Left lung (tissue), 14 donors: Measurements from ENCODE around the gene RPL3. TPM values are rescaled to one million over a fixed set of nuclear protein-coding genes. Genes with fewer than 3 reads are reported as not detected.

Experiments
- ATAC-seq: fragments of 200-7000 bp; cut with Tn5 transposase; one replicate; pipeline ENCODE4 v1.9.1; 2020; ENCODE audit warnings: moderate library complexity
- DNase-seq, 4 donors: peaks; one replicate each; pipeline ENCODE4 v3.0.0-alpha.2; 2013 to 2020
- H3K27ac ChIP-seq, 2 donors: fragments of 200-600 bp; sonication (generic) in 1 of 2; one replicate each; pipeline versions ENCODE4 v1.5.0 to v1.8.0; 2020 to 2021
- H3K27me3 ChIP-seq, 2 donors: fragments of 200-600 bp; sonication (generic) in 1 of 2; one replicate each; pipeline versions ENCODE4 v1.5.0 to v1.8.0; 2020 to 2021
- H3K36me3 ChIP-seq, 2 donors: fragments of 200-600 bp; sonication (generic) in 1 of 2; one replicate each; pipeline versions ENCODE4 v1.5.0 to v1.8.0; 2020 to 2021
- H3K4me1 ChIP-seq, 2 donors: fragments of 200-600 bp; one replicate each; pipeline ENCODE4 v1.8.0; 2021
- H3K4me3 ChIP-seq, 2 donors: fragments of 200-600 bp; sonication (generic) in 1 of 2; one replicate each; pipeline versions ENCODE4 v1.5.0 to v1.8.0; 2020 to 2021; ENCODE audit warnings: mild to moderate bottlenecking in 1 of 2
- H3K9me3 ChIP-seq, 2 donors: fragments of 200-600 bp; sonication (generic) in 1 of 2; one replicate each; pipeline versions ENCODE4 v1.5.0 to v1.8.0; 2020 to 2021
- CTCF ChIP-seq, 2 donors: fragments of 200-600 bp; sonication (generic) in 1 of 2; IDR thresholded peaks; one replicate each; pipeline versions ENCODE4 v1.5.0 to v1.8.0; 2021; ENCODE audit warnings: antibody characterized with exemption in 2 of 2
- intact Hi-C, 2 donors: fragments of 100-400 bp; cut with DNase I; formaldehyde crosslinking; loops; one replicate each; pipeline versions ENCODE4 v1.11.2 to v1.14.2; 2022
- long read RNA-seq, 12 donors: library from polyadenylated mRNA in 2 of 12; unstranded in 2 of 12; transcript quantifications; one replicate each; pipeline ENCODE4 v2.0.0 and lab custom pipeline, GENCODE V29; 2019 to 2026
- polyA plus RNA-seq, 6 donors: library from polyadenylated mRNA; unstranded; fragments of 120-200 nt; gene quantifications; one replicate each; pipeline ENCODE4 v1.2.1, GENCODE V29; 2013; ENCODE audit not compliant: insufficient read length in 6 of 6
- total RNA-seq, 2 donors: library from RNA; stranded (reverse); fragmentation: NEBNext Ultra II Directional; extraction: Animal tissue kit (Norgen Biotek cat#: 25700); gene quantifications; one replicate each; pipeline ENCODE4 v1.2.1, GENCODE V29; 2021
- donor health status: DM: no; HTN: yes; CAD: no.
- donor health status: DM: no; HTN: no; CAD: no.

The RPL3 gene
- 1,000 to 10,000 TPM; 1,506 to 1,575 TPM for total RNA-seq
- polyA plus RNA-seq, result 1,000 to 10,000 TPM; 3,313 to 3,842 (median 3,675) TPM
- long read RNA-seq, donor 1, transcript RPL3-201 (10 exons, 1,442 nt), result major isoform, 2,560 of 3,867 reads
- long read RNA-seq, donor 1, transcript RPL3-202 (9 exons, 1,289 nt), result minor isoform, 289 of 3,867 reads
- long read RNA-seq, donor 1, transcript RPL3-209 (2 exons, 767 nt), result minor isoform, 17 of 3,867 reads
- long read RNA-seq, donor 1, transcript RPL3-217 (3 exons, 827 nt), result minor isoform, 57 of 3,867 reads
- long read RNA-seq, donor 1, partial matches to known transcripts, result 736 of 3,867 reads
- long read RNA-seq, donor 1, other reads (novel, unspliced or antisense), result 201 of 3,867 reads
- long read RNA-seq, donor 2, transcript RPL3-217 (3 exons, 827 nt), result minor isoform, 58 of 3,235 reads
- long read RNA-seq, donor 2, transcript RPL3-202 (9 exons, 1,289 nt), result minor isoform, 341 of 3,235 reads
- long read RNA-seq, donor 2, transcript RPL3-201 (10 exons, 1,442 nt), result major isoform, 2,010 of 3,235 reads
- long read RNA-seq, donor 2, transcript RPL3-210 (2 exons, 616 nt), result minor isoform, 30 of 3,235 reads
- long read RNA-seq, donor 2, partial matches to known transcripts, result 685 of 3,235 reads
- long read RNA-seq, donor 2, other reads (novel, unspliced or antisense), result 78 of 3,235 reads
- long read RNA-seq, donor 3, transcript RPL3-202 (9 exons, 1,289 nt), result minor isoform, 232 of 3,133 reads
- long read RNA-seq, donor 3, transcript RPL3-201 (10 exons, 1,442 nt), result major isoform, 2,275 of 3,133 reads
- long read RNA-seq, donor 3, transcript RPL3-217 (3 exons, 827 nt), result minor isoform, 58 of 3,133 reads
- long read RNA-seq, donor 3, transcript RPL3-209 (2 exons, 767 nt), result minor isoform, 19 of 3,133 reads
- long read RNA-seq, donor 3, partial matches to known transcripts, result 448 of 3,133 reads
- long read RNA-seq, donor 3, other reads (novel, unspliced or antisense), result 85 of 3,133 reads
- long read RNA-seq, donor 4, transcript RPL3-202 (9 exons, 1,289 nt), result minor isoform, 378 of 4,164 reads
- long read RNA-seq, donor 4, transcript RPL3-201 (10 exons, 1,442 nt), result major isoform, 3,611 of 4,164 reads
- long read RNA-seq, donor 4, transcript RPL3-217 (3 exons, 827 nt), result minor isoform, 8 of 4,164 reads
- long read RNA-seq, donor 4, partial matches to known transcripts, result 86 of 4,164 reads
- long read RNA-seq, donor 4, other reads (novel, unspliced or antisense), result 81 of 4,164 reads
- long read RNA-seq, donor 5, transcript RPL3-209 (2 exons, 767 nt), result minor isoform, 20 of 2,891 reads
- long read RNA-seq, donor 5, transcript RPL3-217 (3 exons, 827 nt), result minor isoform, 67 of 2,891 reads
- long read RNA-seq, donor 5, transcript RPL3-201 (10 exons, 1,442 nt), result major isoform, 2,022 of 2,891 reads
- long read RNA-seq, donor 5, transcript RPL3-202 (9 exons, 1,289 nt), result minor isoform, 250 of 2,891 reads
- long read RNA-seq, donor 5, partial matches to known transcripts, result 457 of 2,891 reads
- long read RNA-seq, donor 5, other reads (novel, unspliced or antisense), result 58 of 2,891 reads
- long read RNA-seq, donor 6, transcript RPL3-201 (10 exons, 1,442 nt), result major isoform, 2,306 of 3,273 reads
- long read RNA-seq, donor 6, transcript RPL3-202 (9 exons, 1,289 nt), result minor isoform, 290 of 3,273 reads
- long read RNA-seq, donor 6, transcript RPL3-209 (2 exons, 767 nt), result minor isoform, 21 of 3,273 reads
- long read RNA-seq, donor 6, transcript RPL3-217 (3 exons, 827 nt), result minor isoform, 42 of 3,273 reads
- long read RNA-seq, donor 6, partial matches to known transcripts, result 531 of 3,273 reads
- long read RNA-seq, donor 6, other reads (novel, unspliced or antisense), result 60 of 3,273 reads
- long read RNA-seq, donor 7, transcript RPL3-201 (10 exons, 1,442 nt), result major isoform, 1,746 of 2,239 reads
- long read RNA-seq, donor 7, transcript RPL3-202 (9 exons, 1,289 nt), result minor isoform, 202 of 2,239 reads
- long read RNA-seq, donor 7, transcript RPL3-209 (2 exons, 767 nt), result minor isoform, 14 of 2,239 reads
- long read RNA-seq, donor 7, transcript RPL3-217 (3 exons, 827 nt), result minor isoform, 57 of 2,239 reads
- long read RNA-seq, donor 7, partial matches to known transcripts, result 176 of 2,239 reads
- long read RNA-seq, donor 7, other reads (novel, unspliced or antisense), result 40 of 2,239 reads
- long read RNA-seq, donor 8, transcript RPL3-217 (3 exons, 827 nt), result minor isoform, 55 of 2,155 reads
- long read RNA-seq, donor 8, transcript RPL3-209 (2 exons, 767 nt), result minor isoform, 16 of 2,155 reads
- long read RNA-seq, donor 8, transcript RPL3-202 (9 exons, 1,289 nt), result minor isoform, 150 of 2,155 reads
- long read RNA-seq, donor 8, transcript RPL3-201 (10 exons, 1,442 nt), result major isoform, 1,647 of 2,155 reads
- long read RNA-seq, donor 8, partial matches to known transcripts, result 220 of 2,155 reads
- long read RNA-seq, donor 8, other reads (novel, unspliced or antisense), result 56 of 2,155 reads
- long read RNA-seq, donor 9, transcript RPL3-201 (10 exons, 1,442 nt), result major isoform, 17 of 19 reads
- long read RNA-seq, donor 9, partial matches to known transcripts, result 0 of 19 reads
- long read RNA-seq, donor 9, other reads (novel, unspliced or antisense), result 0 of 19 reads
- long read RNA-seq, donor 10, transcript RPL3-202 (9 exons, 1,289 nt), result minor isoform, 411 of 4,504 reads
- long read RNA-seq, donor 10, transcript RPL3-201 (10 exons, 1,442 nt), result major isoform, 3,910 of 4,504 reads
- long read RNA-seq, donor 10, partial matches to known transcripts, result 64 of 4,504 reads
- long read RNA-seq, donor 10, other reads (novel, unspliced or antisense), result 116 of 4,504 reads
- long read RNA-seq, donor 11, transcript RPL3-217 (3 exons, 827 nt), result minor isoform, 7 of 1,379 reads
- long read RNA-seq, donor 11, transcript RPL3-210 (2 exons, 616 nt), result minor isoform, 6 of 1,379 reads
- long read RNA-seq, donor 11, transcript RPL3-202 (9 exons, 1,289 nt), result minor isoform, 111 of 1,379 reads
- long read RNA-seq, donor 11, transcript RPL3-201 (10 exons, 1,442 nt), result major isoform, 990 of 1,379 reads
- long read RNA-seq, donor 11, partial matches to known transcripts, result 244 of 1,379 reads
- long read RNA-seq, donor 11, other reads (novel, unspliced or antisense), result 17 of 1,379 reads
- long read RNA-seq, donor 12, transcript RPL3-209 (2 exons, 767 nt), result minor isoform, 11 of 2,171 reads
- long read RNA-seq, donor 12, transcript RPL3-202 (9 exons, 1,289 nt), result minor isoform, 164 of 2,171 reads
- long read RNA-seq, donor 12, transcript RPL3-217 (3 exons, 827 nt), result minor isoform, 34 of 2,171 reads
- long read RNA-seq, donor 12, transcript RPL3-201 (10 exons, 1,442 nt), result major isoform, 1,609 of 2,171 reads
- long read RNA-seq, donor 12, partial matches to known transcripts, result 284 of 2,171 reads
- long read RNA-seq, donor 12, other reads (novel, unspliced or antisense), result 59 of 2,171 reads

GRCh38 chr22:39319284-39320022, at the start of gene RPL3:
TSS of gene RPL3 (minus strand) at chr22:39319623. CDS start at chr22:39319597, 26 bp downstream.
- Histone ChIP-seq H3K4me3 (peak within 1 kb of the TSS; percentile 76 to 77), H3K27ac (peak within 1 kb of the TSS; percentile 98 to 99), H3K36me3 (peaks cover 10 to 37% of the 10 kb centered on the region in 2 donors), H3K9me3 (no peaks in the 10 kb centered on the region), H3K27me3 (no peaks in the 10 kb centered on the region), H3K4me1 (peaks cover 29 to 51% of the 10 kb centered on the region in 2 donors)
- intact Hi-C loops, result loop anchor here in 1 of 2 donors (10.0 kb wide), 1 partner anchor 145 kb away; no protein-coding TSS in a partner anchor
- DNase-seq, result peak; percentile 96 to 99 (median 98)
- TF ChIP-seq CTCF (IDR thresholded peaks at IDR 0.05), result peak in 1 of 2 donors; percentile 23
- peak; percentile 89 for ATAC-seq

- Histone ChIP-seq H3K9me3 (peaks cover 0 to 5% of the 10 kb centered on the region in 2 donors), H3K27me3 (no peaks in the 10 kb centered on the region), H3K4me1 (peaks cover 0 to 3% of the 10 kb centered on the region in 2 donors), H3K36me3 (no peaks in the 10 kb centered on the region), H3K27ac (no peak overlapping the region), H3K4me3 (no peak overlapping the region)
- TF ChIP-seq CTCF (IDR thresholded peaks at IDR 0.05), result no peak
- DNase-seq (no peak), ATAC-seq (no peak)
- intact Hi-C loops, result no loop called here
Observed at GRCh38 chr22:39369186-39369585, 49.8 kb upstream of the RPL3 start.
